ENCODE results near the gene SUMF2. TPM values are rescaled to one million over a fixed set of nuclear protein-coding genes. Genes with fewer than 3 reads are reported as not detected.

Gene SUMF2
- total and polyA plus RNA-seq, 2 of the 4 experiments (the other 2 are of a cell fraction), result 86.2 to 97.3 TPM

- H2BK15ac ChIP-seq (ENCODE audit: low read depth, low read length), result no peak overlapping the region
- intact Hi-C loops (cut with micrococcal nuclease), result no loop called here
- no peak overlapping the region for H3K56ac ChIP-seq (ENCODE audit: extremely low read depth, insufficient read depth, low read length)
- H3K9ac ChIP-seq (ENCODE audit: low read depth, low read length), result no peak overlapping the region
- no peak overlapping the region for H2BK120ac ChIP-seq (ENCODE audit: low read depth, low read length)
- dilution Hi-C loops (cut with HindIII; ENCODE audit: low sequenced_read_pairs, unreplicated experiment), result no loop called here
- H4K91ac ChIP-seq (ENCODE audit: insufficient read depth, low read depth, low read length), result no peak overlapping the region
- DNase-seq (no peak), ATAC-seq (ENCODE audit: low read depth) (no peak)
- no peaks in the 10 kb centered on the region for H3K4me1 ChIP-seq (ENCODE audit: control insufficient read depth, insufficient read depth, low read length)
- POLR2A ChIA-PET (ENCODE audit: unreplicated experiment), result no interaction called here
- BruUV-seq (replicated peaks), result no TSS peak
- TF ChIP-seq FOS (IDR thresholded peaks at IDR 0.05; ENCODE audit: low read depth, low read length) (no peak), SMC3 (IDR thresholded peaks at IDR 0.05; ENCODE audit: low read depth, low read length) (no peak), MXI1 (IDR thresholded peaks at IDR 0.05; ENCODE audit: borderline replicate concordance, low read depth, low read length) (no peak), MAFK (IDR thresholded peaks at IDR 0.05; ENCODE audit: low read depth, low read length) (no peak), BHLHE40 (IDR thresholded peaks at IDR 0.05; ENCODE audit: low read depth, low read length) (no peak), NFE2L2 (IDR thresholded peaks at IDR 0.05; ENCODE audit: low read depth, low read length) (no peak)
- TF ChIP-seq, protein P1, sequence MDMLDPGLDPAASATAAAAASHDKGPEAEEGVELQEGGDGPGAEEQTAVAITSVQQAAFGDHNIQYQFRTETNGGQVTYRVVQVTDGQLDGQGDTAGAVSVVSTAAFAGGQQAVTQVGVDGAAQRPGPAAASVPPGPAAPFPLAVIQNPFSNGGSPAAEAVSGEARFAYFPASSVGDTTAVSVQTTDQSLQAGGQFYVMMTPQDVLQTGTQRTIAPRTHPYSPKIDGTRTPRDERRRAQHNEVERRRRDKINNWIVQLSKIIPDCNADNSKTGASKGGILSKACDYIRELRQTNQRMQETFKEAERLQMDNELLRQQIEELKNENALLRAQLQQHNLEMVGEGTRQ (IDR thresholded peaks at IDR 0.05; ENCODE audit: low read depth, low read length), result no peak
- H3K4me2 ChIP-seq (ENCODE audit: low read depth, low read length), result no peak overlapping the region
- no peaks in the 10 kb centered on the region for H3K9me3 ChIP-seq (ENCODE audit: control insufficient read depth, insufficient read depth, low read length)
- H3K23ac ChIP-seq (ENCODE audit: low read depth, low read length), result no peak overlapping the region
- no peak overlapping the region for H2AK9ac ChIP-seq (replicated peaks; ENCODE audit: low read depth, low read length, poor library complexity)
- no peak overlapping the region for H3K18ac ChIP-seq (ENCODE audit: low read depth, low read length)
- no peak overlapping the region for H3K4ac ChIP-seq (ENCODE audit: low read depth, low read length)
- H3K27ac ChIP-seq (ENCODE audit: insufficient read depth, low read length), result no peak overlapping the region
- CTCF ChIA-PET, result no interaction called here
- H2BK20ac ChIP-seq (ENCODE audit: low read depth, low read length), result no peak overlapping the region
- no peaks in the 10 kb centered on the region for H3K79me1 ChIP-seq (ENCODE audit: low read depth in 1 of 2, low read length in 2 of 2)
- H3K14ac ChIP-seq (replicated peaks; ENCODE audit: low read depth, low read length), result no peak overlapping the region
- no peak overlapping the region for H2AFZ ChIP-seq (replicated peaks; ENCODE audit: low read length, poor library complexity)
- no peaks in the 10 kb centered on the region for H4K20me1 ChIP-seq (ENCODE audit: insufficient read depth, low read length)
- no peak overlapping the region for H3K4me3 ChIP-seq (ENCODE audit: insufficient read depth, low read depth, low read length)
- no peaks in the 10 kb centered on the region for H3K27me3 ChIP-seq (ENCODE audit: control insufficient read depth, insufficient read depth, low read length)
- H3K9me1 ChIP-seq (ENCODE audit: insufficient read depth, low read length), result no peaks in the 10 kb centered on the region
- H3K36me3 ChIP-seq (ENCODE audit: control insufficient read depth, insufficient read depth, low read length), result no peaks in the 10 kb centered on the region
- H4K5ac ChIP-seq (ENCODE audit: low read depth, low read length), result no peak overlapping the region
- no peak overlapping the region for H4K8ac ChIP-seq (ENCODE audit: low read depth in 2 of 2, low read length in 2 of 2)
- no CpG with 5 or more reads among the region's 8 CpGs for WGBS, 2 experiments (ENCODE audit: extremely low coverage in 2 of 2, insufficient read length in 1 of 2)
- H2AK5ac ChIP-seq (ENCODE audit: low read depth, low read length), result no peak overlapping the region
- in situ Hi-C loops (cut with MboI; ENCODE audit: low sequenced_read_pairs), result no loop called here
- H2BK5ac ChIP-seq (ENCODE audit: low read depth, low read length, poor library complexity, severe bottlenecking), result no peak overlapping the region
These were observed 61.7 kb downstream of the SUMF2 start for GRCh38 chr7:56125831-56126230.
